ENCODE results near the gene ANO5. TPM values are rescaled to one million over a fixed set of nuclear protein-coding genes. Genes with fewer than 3 reads are reported as not detected.

The ANO5 gene
- total RNA-seq, 6 experiments from 2014 or later, result 1.8 to 5.6 (median 4.6) TPM

GRCh38 chr11:22179626-22180025 lies 13.3 kb upstream of the ANO5 start:
- ATAC-seq (no peak), DNase-seq (no peak)
- Histone ChIP-seq H3K4me1 (no peaks in the 10 kb centered on the region), H3K36me3 (no peaks in the 10 kb centered on the region), H3K27ac (no peak overlapping the region), H3K4me3 (no peak overlapping the region), H3K27me3 (no peaks in the 10 kb centered on the region), H3K9me3 (no peaks in the 10 kb centered on the region)
- TF ChIP-seq CTCF (IDR thresholded peaks at IDR 0.05), result no peak
- TF ChIP-seq POLR2A (IDR thresholded peaks at IDR 0.05), result no peak
- intact Hi-C loops (cut with DNase I), result loop anchor here in 1 of 2 donors (10.0 kb wide), 1 partner anchor 125 kb away; no protein-coding TSS in a partner anchor

- Histone ChIP-seq H3K4me3 (no peak overlapping the region), H3K9me3 (no peaks in the 10 kb centered on the region), H3K36me3 (no peaks in the 10 kb centered on the region), H3K27me3 (no peaks in the 10 kb centered on the region), H3K27ac (no peak overlapping the region), H3K4me1 (no peaks in the 10 kb centered on the region)
- no peak for ATAC-seq
- TF ChIP-seq CTCF (IDR thresholded peaks at IDR 0.05) (no peak), POLR2A (IDR thresholded peaks at IDR 0.05) (no peak)
- intact Hi-C loops (cut with DNase I), result no loop called here
- 57% methylated on average over 3 of the region's 3 CpGs for WGBS (ENCODE audit: insufficient coverage, low coverage, low lambda C conversion rate, missing lambda C conversion rate)
- DNase-seq, result no peak
These were observed 12.8 kb upstream of the ANO5 start for GRCh38 chr11:22180131-22180530.

- no peaks in the 10 kb centered on the region for H3K36me3 ChIP-seq
- no peak for ATAC-seq
- WGBS (ENCODE audit: insufficient coverage, low coverage, low lambda C conversion rate, missing lambda C conversion rate), result 62% methylated on average over 2 of the region's 2 CpGs
- no peaks in the 10 kb centered on the region for H3K9me3 ChIP-seq
- H3K27ac ChIP-seq, result no peak overlapping the region
- no peak for DNase-seq
- no peak for TF ChIP-seq POLR2A (IDR thresholded peaks at IDR 0.05)
- no peak for TF ChIP-seq CTCF (IDR thresholded peaks at IDR 0.05)
- intact Hi-C loops (cut with DNase I), result no loop called here
- peaks cover 0 to 5% (median 0%) of the 10 kb centered on the region in 4 donors for H3K4me1 ChIP-seq
- H3K4me3 ChIP-seq, result no peak overlapping the region
- no peaks in the 10 kb centered on the region for H3K27me3 ChIP-seq
These were observed 3.2 kb upstream of the ANO5 start for GRCh38 chr11:22189660-22190059.

- TF ChIP-seq CTCF (IDR thresholded peaks at IDR 0.05) (no peak), POLR2A (IDR thresholded peaks at IDR 0.05) (no peak)
- intact Hi-C loops (cut with DNase I), result no loop called here
- H3K4me3 ChIP-seq, result no peak overlapping the region
- H3K9me3 ChIP-seq, result no peaks in the 10 kb centered on the region
- H3K4me1 ChIP-seq, result peaks cover 0 to 5% (median 0%) of the 10 kb centered on the region in 4 donors
- 86% methylated on average over 7 of the region's 7 CpGs for WGBS (ENCODE audit: insufficient coverage, low coverage, low lambda C conversion rate, missing lambda C conversion rate)
- no peaks in the 10 kb centered on the region for H3K36me3 ChIP-seq
- no peak overlapping the region for H3K27ac ChIP-seq
- DNase-seq (no peak), ATAC-seq (no peak)
- H3K27me3 ChIP-seq, result no peaks in the 10 kb centered on the region
These were observed 1.9 kb upstream of the ANO5 start for GRCh38 chr11:22190827-22191463.
